Ovary (tissue), 9 donors: Measurements from ENCODE around the gene ELP4. TPM values are rescaled to one million over a fixed set of nuclear protein-coding genes. Genes with fewer than 3 reads are reported as not detected.

Experiments
- DNase-seq, 5 donors: peaks; one replicate each; pipeline ENCODE4 v3.0.0-alpha.2; 2019 to 2020
- H3K27ac ChIP-seq, 2 donors: fragments of 200-600 bp; one replicate each; pipeline versions ENCODE4 v1.5.1 to v1.8.0; 2019 to 2022
- H3K27me3 ChIP-seq: fragments of 200-600 bp; one replicate; pipeline ENCODE4 v1.8.0; 2022
- H3K36me3 ChIP-seq: fragments of 200-600 bp; sonication (generic); one replicate; pipeline ENCODE4 v1.5.1; 2019
- H3K4me1 ChIP-seq: one replicate; pipeline ENCODE4 v1.8.1; 2013; ENCODE audit warnings: mild to moderate bottlenecking, moderate library complexity; ENCODE audit not compliant: insufficient read depth
- H3K4me3 ChIP-seq: fragments of 200-600 bp; sonication (generic); one replicate; pipeline ENCODE4 v1.5.1; 2017
- H3K9me3 ChIP-seq, 2 donors: fragments of 200-600 bp in 1 of 2; sonication (generic) in 1 of 2; one replicate each; pipeline versions ENCODE4 v1.5.1 to v1.8.1; 2013 to 2019; ENCODE audit warnings: mild to moderate bottlenecking in 1 of 2, moderate library complexity in 1 of 2
- CTCF ChIP-seq, 3 donors: fragments of 450-650 bp in 2 of 3; fragments of 200-600 bp in 1 of 3; IDR thresholded peaks; one replicate each; pipeline versions ENCODE4 v1.5.1 to v1.8.0; 2016 to 2022; ENCODE audit warnings: antibody characterized with exemption in 3 of 3, mild to moderate bottlenecking in 1 of 3
- EP300 ChIP-seq: sonication (generic); formaldehyde crosslinking; IDR thresholded peaks from one replicate; pipeline ENCODE4 v1.6.1; 2017; ENCODE audit warnings: antibody characterized with exemption
- POLR2A ChIP-seq: fragments of 450-650 bp; IDR thresholded peaks from one replicate; pipeline ENCODE4 v1.6.1; 2017; ENCODE audit warnings: antibody characterized with exemption, mild to moderate bottlenecking, moderate library complexity
- WGBS, 3 donors: extraction: QIAGEN DNeasy Blood & Tissue Kit in 1 of 3; methylation state at CpG; one replicate each; pipeline versions ENCODE4 v1.1.5 to v1.1.7; 2013 to 2017; 5-methylcytosine and 5-hydroxymethylcytosine counted together
- intact Hi-C, 4 donors: fragments of 100-400 bp; cut with DNase I; formaldehyde crosslinking; loops; one replicate each; pipeline versions ENCODE4 v1.11.0 to v1.15.1; 2022 to 2023
- polyA plus RNA-seq, 2 donors: library from polyadenylated mRNA; stranded (reverse); fragments of 200-250 nt in 1 of 2; fragments of 350-450 nt in 1 of 2; fragmentation: Illumina TruSeq in 1 of 2; extraction: RNeasy Lipid Tissue Mini Kit (QIAGEN cat#74804) in 1 of 2; gene quantifications; one replicate each; pipeline ENCODE4 v1.2.3, GENCODE V29; 2013 to 2014
- total RNA-seq, 7 donors: library from RNA; depleted of rRNA in 2 of 7; stranded (reverse); fragments of >200 nt in 2 of 7; fragmentation: NEBNext Ultra II Directional in 3 of 7; extraction: Animal tissue kit (Norgen Biotek cat#: 25700) in 3 of 7; gene quantifications; one replicate each; pipeline versions ENCODE4 v1.1.0 to v1.2.4, GENCODE V29; 2016 to 2023
- donor health status: DM: no; HTN: no; CAD: no; lungs with moderate emphysema.
- donor health status: DM: no; HTN: no; CAD: no.
- donor health status: Bipolar disorder and iron deficiency.
- donor health status: DM: yes; HTN: yes; CAD: no.
- donor health status: DM: no; HTN: no; CAD: no.
- donor health status: DM: yes; HTN: yes; CAD: no.

Gene ELP4
- total and polyA plus RNA-seq, 9 donors = 9.7 to 25.8 (median 13.8) TPM

DNA sequence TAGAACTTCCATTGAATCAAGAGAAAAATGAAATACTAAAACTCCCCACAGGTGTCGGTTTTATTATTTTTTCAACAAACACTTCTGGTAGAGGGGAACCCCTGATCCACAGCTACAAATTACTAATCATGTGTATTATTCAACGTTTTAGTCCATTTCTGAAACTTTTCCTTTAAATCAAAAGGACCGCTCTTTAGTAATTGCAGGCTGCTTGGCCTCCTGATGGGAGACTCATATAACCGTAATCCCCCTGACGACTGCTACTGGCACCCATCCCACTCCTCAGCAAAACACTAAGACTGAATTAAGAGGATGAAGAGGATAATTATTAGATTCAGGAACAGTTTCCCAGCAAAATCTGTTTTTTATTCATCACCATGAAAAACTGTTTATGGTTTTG, 255.2 kb downstream of the ELP4 start:
- intact Hi-C loops = no loop called here
- Histone ChIP-seq H3K27me3 (no peaks in the 10 kb centered on the region), H3K36me3 (no peaks in the 10 kb centered on the region), H3K4me1 (no peaks in the 10 kb centered on the region), H3K9me3 (no peaks in the 10 kb centered on the region), H3K4me3 (no peak overlapping the region), H3K27ac (no peak overlapping the region)
- no peak for DNase-seq
- no peak for TF ChIP-seq EP300
- TF ChIP-seq POLR2A = no peak
- WGBS, 3 donors = 86 to 92% (median 87%) methylated on average over 5 of the region's 5 CpGs

DNA sequence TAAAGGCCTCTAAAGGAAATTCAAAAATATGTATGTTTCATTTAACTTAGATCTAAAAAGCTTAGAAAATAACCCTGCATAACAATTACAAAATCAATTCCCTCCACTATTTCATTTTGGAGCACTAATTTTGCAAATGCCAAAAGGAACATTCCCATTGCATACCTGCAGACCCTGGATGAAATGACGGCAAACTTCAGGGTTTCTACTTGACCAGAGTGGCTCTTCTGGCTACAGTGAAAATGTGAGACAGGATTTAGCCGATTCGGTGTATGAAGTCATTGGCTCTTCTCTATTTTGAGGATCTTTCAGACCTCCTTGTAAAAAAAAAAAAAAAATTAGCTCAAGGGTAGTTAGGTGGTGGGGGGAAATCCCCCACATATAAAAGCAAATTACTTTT, 257.5 kb downstream of the ELP4 start:
- no peak overlapping the region for H3K4me3 ChIP-seq
- no peaks in the 10 kb centered on the region for H3K36me3 ChIP-seq
- no peaks in the 10 kb centered on the region for H3K9me3 ChIP-seq
- 95 to 99% (median 96%) methylated on average over 3 of the region's 3 CpGs for WGBS, 3 donors
- no peaks in the 10 kb centered on the region for H3K27me3 ChIP-seq
- H3K4me1 ChIP-seq = no peaks in the 10 kb centered on the region
- H3K27ac ChIP-seq = no peak overlapping the region
- intact Hi-C loops = no loop called here
- DNase-seq = no peak
- TF ChIP-seq POLR2A (no peak), CTCF (IDR thresholded peaks at IDR 0.05) (no peak), EP300 (no peak)

DNA sequence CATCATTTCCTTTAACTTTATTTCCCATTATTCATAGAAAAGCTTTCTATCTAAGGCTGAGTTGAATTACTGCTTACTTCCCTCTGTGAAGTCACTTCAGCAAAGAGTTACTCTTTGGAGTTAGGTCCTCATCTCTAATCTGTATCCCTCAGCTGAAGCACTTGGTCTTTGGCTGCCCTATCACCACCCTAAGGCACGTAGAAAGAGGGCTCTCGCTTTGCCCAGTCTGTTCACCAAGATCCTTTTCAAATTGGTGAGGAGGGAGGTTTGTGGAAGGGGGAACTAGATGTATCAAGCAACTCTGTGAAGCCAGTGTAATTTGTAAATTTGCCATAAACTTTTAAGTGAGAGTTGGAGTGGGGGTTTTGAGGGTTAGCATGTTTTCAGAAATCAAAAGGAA, 258.1 kb downstream of the ELP4 start:
- Histone ChIP-seq H3K4me3 (no peak overlapping the region), H3K9me3 (no peaks in the 10 kb centered on the region), H3K36me3 (no peaks in the 10 kb centered on the region), H3K4me1 (no peaks in the 10 kb centered on the region), H3K27me3 (no peaks in the 10 kb centered on the region), H3K27ac (no peak overlapping the region)
- DNase-seq = no peak
- intact Hi-C loops = no loop called here
- 92 to 96% (median 95%) methylated on average over 2 of the region's 2 CpGs for WGBS, 3 donors
- TF ChIP-seq CTCF (IDR thresholded peaks at IDR 0.05) (no peak), POLR2A (no peak), EP300 (no peak)

DNA sequence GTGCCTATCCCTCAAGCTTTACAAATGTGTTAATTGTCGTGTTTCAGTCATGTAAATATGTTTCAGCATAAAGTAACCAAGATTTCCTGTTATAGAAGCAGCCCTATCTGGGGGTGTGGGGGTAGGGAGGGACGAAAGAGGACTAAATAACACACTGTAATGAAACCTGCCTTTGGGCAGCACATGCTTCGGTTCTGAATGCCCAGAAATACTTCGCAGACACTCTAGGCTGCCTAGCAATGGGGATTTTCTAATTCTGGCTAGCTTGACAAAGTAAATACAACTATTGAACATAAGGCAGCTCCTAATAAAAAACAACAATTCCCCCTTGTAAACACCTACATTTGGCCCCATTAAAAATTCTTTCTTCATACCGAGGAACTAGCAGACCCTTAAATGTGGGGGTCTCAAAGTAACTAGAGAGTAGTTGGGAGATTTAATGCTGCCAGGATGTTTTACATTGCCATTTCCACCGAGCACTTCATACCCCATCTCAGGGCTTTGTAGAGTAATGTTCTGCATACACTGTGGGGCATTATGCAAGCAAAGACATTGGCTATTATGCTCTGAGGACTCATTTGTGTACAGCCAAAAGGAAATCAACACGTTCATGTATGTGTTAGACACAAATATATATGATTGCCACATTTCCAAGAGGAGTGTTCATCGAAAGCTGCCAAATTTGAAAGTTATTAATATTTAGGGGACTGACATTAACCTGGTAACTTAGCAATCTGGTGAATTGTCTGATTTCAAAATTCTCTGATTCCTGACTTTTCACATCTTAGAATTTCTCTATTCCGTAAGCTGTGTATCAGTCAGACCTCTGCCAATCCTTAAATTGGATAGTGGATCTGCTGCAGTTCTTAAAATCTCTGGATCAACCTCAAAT, 259.4 kb downstream of the ELP4 start:
- no peak overlapping the region for H3K4me3 ChIP-seq
- WGBS, 3 donors = 88 to 94% (median 92%) methylated on average over 9 of the region's 9 CpGs
- no peaks in the 10 kb centered on the region for H3K4me1 ChIP-seq
- no peak overlapping the region for H3K27ac ChIP-seq
- intact Hi-C loops = no loop called here
- DNase-seq = no peak
- no peaks in the 10 kb centered on the region for H3K9me3 ChIP-seq
- no peaks in the 10 kb centered on the region for H3K36me3 ChIP-seq
- TF ChIP-seq EP300 = no peak
- TF ChIP-seq CTCF (IDR thresholded peaks at IDR 0.05) = no peak
- TF ChIP-seq POLR2A = no peak
- no peaks in the 10 kb centered on the region for H3K27me3 ChIP-seq

GRCh38 chr11:31770011-31770700, 260.6 kb downstream of the ELP4 start:
- no peak overlapping the region for H3K4me3 ChIP-seq
- no peak for DNase-seq
- H3K36me3 ChIP-seq = no peaks in the 10 kb centered on the region
- H3K4me1 ChIP-seq = no peaks in the 10 kb centered on the region
- 76 to 82% (median 77%) methylated on average over 3 of the region's 3 CpGs for WGBS, 3 donors
- no peaks in the 10 kb centered on the region for H3K9me3 ChIP-seq
- H3K27me3 ChIP-seq = no peaks in the 10 kb centered on the region
- no peak overlapping the region for H3K27ac ChIP-seq
- intact Hi-C loops = no loop called here
- TF ChIP-seq CTCF (IDR thresholded peaks at IDR 0.05) (no peak), EP300 (no peak), POLR2A (no peak)
